ENCODE data around the gene PPP2R2B.
A peak's percentile ranks its signal among the peaks of the same experiment; 100 is the strongest.

The PPP2R2B gene

GRCh38 chr5:146836226-146836842 is 42.2 kb downstream of the PPP2R2B start:
- H3K4me3 ChIP-seq (ENCODE audit: low read depth, low read length): no peak overlapping the region
- TF ChIP-seq POLR2A (IDR thresholded peaks at IDR 0.05; ENCODE audit: extremely low read depth, insufficient read length) (no peak), CTCF (IDR thresholded peaks at IDR 0.05; ENCODE audit: low read depth, low read length) (no peak), MAX (IDR thresholded peaks at IDR 0.05; ENCODE audit: low read depth, low read length) (no peak), MYC (IDR thresholded peaks at IDR 0.05; ENCODE audit: low read depth, low read length) (no peak)
- no peak for DNase-seq (ENCODE audit: low read depth)

GRCh38 chr5:146832985-146833732 is 45.4 kb downstream of the PPP2R2B start:
- DNase-seq (ENCODE audit: low read depth): no peak

GRCh38 chr5:146828385-146828784 is 50.2 kb downstream of the PPP2R2B start:
- no peak for TF ChIP-seq MAX (IDR thresholded peaks at IDR 0.05; ENCODE audit: low read depth, low read length)
- no peak for TF ChIP-seq CTCF (IDR thresholded peaks at IDR 0.05; ENCODE audit: low read depth, low read length)
- TF ChIP-seq POLR2A (IDR thresholded peaks at IDR 0.05; ENCODE audit: extremely low read depth, insufficient read length): no peak
- TF ChIP-seq MYC (IDR thresholded peaks at IDR 0.05; ENCODE audit: low read depth, low read length): no peak
- no peak for DNase-seq (ENCODE audit: low read depth)
- H3K4me3 ChIP-seq (ENCODE audit: low read depth, low read length): no peak overlapping the region

More at GRCh38 chr5:146832985-146833732, 45.4 kb downstream of the PPP2R2B start:
- no peak overlapping the region for H3K4me3 ChIP-seq (ENCODE audit: low read depth, low read length)
- TF ChIP-seq POLR2A (IDR thresholded peaks at IDR 0.05; ENCODE audit: extremely low read depth, insufficient read length) (no peak), MYC (IDR thresholded peaks at IDR 0.05; ENCODE audit: low read depth, low read length) (no peak), CTCF (IDR thresholded peaks at IDR 0.05; ENCODE audit: low read depth, low read length) (no peak), MAX (IDR thresholded peaks at IDR 0.05; ENCODE audit: low read depth, low read length) (no peak)

GRCh38 chr5:146827901-146828300 is 50.7 kb downstream of the PPP2R2B start:
- no peak for TF ChIP-seq CTCF (IDR thresholded peaks at IDR 0.05; ENCODE audit: low read depth, low read length)
- TF ChIP-seq POLR2A (IDR thresholded peaks at IDR 0.05; ENCODE audit: extremely low read depth, insufficient read length): no peak
- DNase-seq (ENCODE audit: low read depth): no peak
- no peak overlapping the region for H3K4me3 ChIP-seq (ENCODE audit: low read depth, low read length)

- TF ChIP-seq MYC (IDR thresholded peaks at IDR 0.05; ENCODE audit: low read depth, low read length) (no peak), CTCF (IDR thresholded peaks at IDR 0.05; ENCODE audit: low read depth, low read length) (no peak), POLR2A (IDR thresholded peaks at IDR 0.05; ENCODE audit: extremely low read depth, insufficient read length) (no peak), MAX (IDR thresholded peaks at IDR 0.05; ENCODE audit: low read depth, low read length) (no peak)
- peak; percentile 33 for DNase-seq (ENCODE audit: low read depth)
Measured at GRCh38 chr5:146825033-146825432, 53.5 kb downstream of the PPP2R2B start.

More at GRCh38 chr5:146825033-146825432, 53.5 kb downstream of the PPP2R2B start:
- no peak overlapping the region for H3K4me3 ChIP-seq (ENCODE audit: low read depth, low read length)
